H9 (cell line): ENCODE data around the gene PRR36. TPM values are rescaled to one million over a fixed set of nuclear protein-coding genes. Genes with fewer than 3 reads are reported as not detected.
A peak's percentile ranks its signal among the peaks of the same experiment; 100 is the strongest.

Source experiments
- DNase-seq: peaks from one replicate; pipeline ENCODE4 v3.0.0-alpha.2; 2017
- H2AFZ ChIP-seq: one replicate; pipeline ENCODE4 v1.6.1; 2013; ENCODE audit warnings: mild to moderate bottlenecking, low read length, control low read depth, moderate library complexity
- H2AK5ac ChIP-seq: 2 replicates; pipeline ENCODE4 v1.6.1; 2013; ENCODE audit warnings: low read length, control low read depth, mixed read lengths; ENCODE audit not compliant: insufficient read length
- H2BK120ac ChIP-seq: one replicate; pipeline ENCODE4 v1.6.1; 2013; ENCODE audit warnings: low read depth, mild to moderate bottlenecking, low read length, control low read depth, inconsistent platforms; ENCODE audit not compliant: poor library complexity, severe bottlenecking
- H2BK12ac ChIP-seq: 2 replicates; pipeline ENCODE4 v1.6.1; 2013; ENCODE audit warnings: low read length, control low read depth, mixed read lengths, low read depth; ENCODE audit not compliant: insufficient read length
- H2BK15ac ChIP-seq: 2 replicates; pipeline ENCODE4 v1.6.1; 2013; ENCODE audit warnings: low read depth, low read length, control low read depth
- H2BK20ac ChIP-seq: one replicate; pipeline ENCODE4 v1.6.1; 2013; ENCODE audit warnings: low read depth, mild to moderate bottlenecking, low read length, control low read depth, inconsistent platforms; ENCODE audit not compliant: poor library complexity, severe bottlenecking
- H2BK5ac ChIP-seq: 2 replicates; pipeline ENCODE4 v1.6.1; 2013; ENCODE audit warnings: low read length, control low read depth, mixed read lengths; ENCODE audit not compliant: insufficient read length
- H3K14ac ChIP-seq: 2 replicates; pipeline ENCODE4 v1.6.1; 2013; ENCODE audit warnings: low read length, control low read depth; ENCODE audit not compliant: insufficient read depth
- H3K18ac ChIP-seq: 2 replicates; pipeline ENCODE4 v1.6.1; 2013; ENCODE audit warnings: low read depth, mild to moderate bottlenecking, mixed read lengths, low read length, control low read depth; ENCODE audit not compliant: insufficient read length
- H3K23ac ChIP-seq: 2 replicates; pipeline ENCODE4 v1.6.1; 2013; ENCODE audit warnings: low read length, control low read depth, mixed read lengths, low read depth; ENCODE audit not compliant: insufficient read length
- H3K23me2 ChIP-seq: 2 replicates; pipeline ENCODE4 v1.6.1; 2013; ENCODE audit warnings: low read depth, mild to moderate bottlenecking, mixed read lengths, low read length, control low read depth; ENCODE audit not compliant: insufficient read length, poor library complexity, severe bottlenecking
- H3K27ac ChIP-seq: 2 replicates; pipeline ENCODE4 v1.5.1; 2013; ENCODE audit warnings: low read length, control low read depth, mixed read lengths, low read depth; ENCODE audit not compliant: insufficient read length
- H3K27me3 ChIP-seq: 2 replicates; pipeline ENCODE4 v1.6.1; 2013; ENCODE audit warnings: low read length, control low read depth, inconsistent platforms; ENCODE audit not compliant: insufficient read depth
- H3K4ac ChIP-seq: 2 replicates; pipeline ENCODE4 v1.6.1; 2013; ENCODE audit warnings: low read depth, mild to moderate bottlenecking, control low read depth, inconsistent platforms, low read length, moderate library complexity
- H3K4me1 ChIP-seq: 2 replicates; pipeline ENCODE4 v1.6.1; 2013; ENCODE audit warnings: low read length, control low read depth, inconsistent platforms; ENCODE audit not compliant: insufficient read depth
- H3K4me2 ChIP-seq: 2 replicates; pipeline ENCODE4 v1.6.1; 2013; ENCODE audit warnings: low read length, control low read depth, mixed read lengths; ENCODE audit not compliant: insufficient read length, insufficient read depth
- H3K56ac ChIP-seq: 2 replicates; pipeline ENCODE4 v1.6.1; 2013; ENCODE audit warnings: low read depth, mild to moderate bottlenecking, mixed read lengths, low read length, control low read depth; ENCODE audit not compliant: insufficient read length
- H3K79me1 ChIP-seq: 2 replicates; pipeline ENCODE4 v1.6.1; 2013; ENCODE audit warnings: low read depth, mild to moderate bottlenecking, moderate library complexity, low read length, control low read depth, inconsistent platforms; ENCODE audit not compliant: insufficient read depth, poor library complexity, severe bottlenecking
- H3K79me2 ChIP-seq: 2 replicates; pipeline ENCODE4 v1.6.1; 2013; ENCODE audit warnings: low read length, control low read depth, inconsistent platforms; ENCODE audit not compliant: insufficient read depth
- H3K9ac ChIP-seq: 2 replicates; pipeline ENCODE4 v1.6.1; 2013; ENCODE audit warnings: low read length, control low read depth, mixed read lengths; ENCODE audit not compliant: insufficient read length; ENCODE audit errors: extremely low read depth
- H3K9me3 ChIP-seq: one replicate; pipeline ENCODE4 v1.6.1; 2013; ENCODE audit warnings: low read depth, low read length, inconsistent platforms; ENCODE audit not compliant: control insufficient read depth
- H3T11ph ChIP-seq: one replicate; pipeline ENCODE4 v1.6.1; 2013; ENCODE audit warnings: mild to moderate bottlenecking, low read length, control low read depth, inconsistent platforms
- H4K20me1 ChIP-seq: one replicate; pipeline ENCODE4 v1.6.1; 2013; ENCODE audit not compliant: control insufficient read depth, insufficient read length, insufficient read depth
- H4K5ac ChIP-seq: 2 replicates; pipeline ENCODE4 v1.6.1; 2013; ENCODE audit warnings: low read depth, mild to moderate bottlenecking, mixed read lengths, low read length, control low read depth; ENCODE audit not compliant: insufficient read length
- H4K8ac ChIP-seq: replicated peaks from 2 replicates; pipeline ENCODE4 v1.6.1; 2013; ENCODE audit warnings: low read length, control low read depth, mixed read lengths, low read depth; ENCODE audit not compliant: insufficient read length
- H4K91ac ChIP-seq: 2 replicates; pipeline ENCODE4 v1.6.1; 2013; ENCODE audit warnings: low read depth, mild to moderate bottlenecking, moderate library complexity, mixed read lengths, low read length, control low read depth; ENCODE audit not compliant: insufficient read length
- H3K27ac Mint-ChIP-seq, 3 experiments: 2 replicates in 2 of 3; 3 replicates in 1 of 3; pipeline ENCODE4 v1.8.0; 2020 to 2021; ENCODE audit warnings: mixed read lengths in 3 of 3, mild to moderate bottlenecking in 1 of 3, moderate library complexity in 1 of 3
- H3K27me3 Mint-ChIP-seq: 2 replicates; pipeline ENCODE4 v1.8.0; 2021; ENCODE audit warnings: low read depth, mild to moderate bottlenecking, moderate library complexity, mixed read lengths
- H3K36me3 Mint-ChIP-seq, 3 experiments: 2 replicates in 2 of 3; 3 replicates in 1 of 3; pipeline ENCODE4 v1.8.0; 2020 to 2021; ENCODE audit warnings: low read depth in 3 of 3, mixed read lengths in 3 of 3; ENCODE audit not compliant: insufficient read depth in 1 of 3
- H3K4me1 Mint-ChIP-seq, 2 experiments: 2 replicates each; pipeline ENCODE4 v1.8.0; 2020; ENCODE audit warnings: mixed read lengths in 2 of 2
- H3K4me3 Mint-ChIP-seq, 2 experiments: 2 replicates in 1 of 2; 3 replicates in 1 of 2; pipeline ENCODE4 v1.8.0; 2020 to 2021; ENCODE audit warnings: mild to moderate bottlenecking in 2 of 2, mixed read lengths in 2 of 2, moderate library complexity in 1 of 2
- H3K9me3 Mint-ChIP-seq, 2 experiments: 2 replicates in 1 of 2; 3 replicates in 1 of 2; pipeline ENCODE4 v1.8.0; 2020; ENCODE audit warnings: mild to moderate bottlenecking in 2 of 2, mixed read lengths in 2 of 2, moderate library complexity in 1 of 2
- CTCF ChIP-seq: fragments of 200-600 bp; sonication (generic); conservative IDR thresholded peaks from 3 replicates; pipeline ENCODE4 v1.8.0; 2021; ENCODE audit warnings: antibody characterized with exemption, mild to moderate bottlenecking
- WGBS: extraction: QIAGEN DNeasy Blood & Tissue Kit; methylation state at CpG from one replicate; pipeline ENCODE4 v1.1.7; 2013; ENCODE audit warnings: missing lambda C conversion rate, low lambda C conversion rate, mixed read lengths; ENCODE audit not compliant: insufficient read length; ENCODE audit errors: extremely low coverage; 5-methylcytosine and 5-hydroxymethylcytosine counted together
- total RNA-seq: library from RNA; stranded (reverse); gene quantifications from 2 replicates; pipeline ENCODE4 v1.2.1, GENCODE V29; 2021

Gene PRR36
- total RNA-seq, 1 experiment from 2014 or later, result 20.4 TPM

- Mint-ChIP-seq H3K4me3 (peak overlapping the region in 1 of 2 experiments; percentile 84; a peak in 4 of 5 replicates), H3K36me3 (peaks cover 7 to 12% (median 9%) of the 10 kb centered on the region in 3 experiments; a peak in 5 of 7 replicates), H3K27me3 (peaks cover 53% of the 10 kb centered on the region), H3K4me1 (peaks cover 20 to 27% of the 10 kb centered on the region in 2 experiments), H3K27ac (no peak overlapping the region), H3K9me3 (no peaks in the 10 kb centered on the region; a peak in 1 of 5 replicates)
- H3K56ac ChIP-seq, result no peak overlapping the region
- no peak overlapping the region for H3K18ac ChIP-seq
- no peak overlapping the region for H2AFZ ChIP-seq
- H3K79me2 ChIP-seq, result no peaks in the 10 kb centered on the region
- H4K91ac ChIP-seq, result no peak overlapping the region
- no peaks in the 10 kb centered on the region for H3K4me1 ChIP-seq
- no peak for DNase-seq
- peaks cover 16% of the 10 kb centered on the region; the same call in 1 of the 2 replicates for H3K27me3 ChIP-seq
- H4K20me1 ChIP-seq, result no peaks in the 10 kb centered on the region
- H3K9me3 ChIP-seq, result no peaks in the 10 kb centered on the region
- H3K27ac ChIP-seq, result no peak overlapping the region
- H3K79me1 ChIP-seq, result no peaks in the 10 kb centered on the region
- H3K4ac ChIP-seq, result no peak overlapping the region
- no peak overlapping the region for H4K8ac ChIP-seq
- no peak overlapping the region for H2BK20ac ChIP-seq
- H3T11ph ChIP-seq, result no peak overlapping the region
- peaks cover 17% of the 10 kb centered on the region for H3K23me2 ChIP-seq
- no peak overlapping the region for H2BK5ac ChIP-seq
- H3K4me2 ChIP-seq, result peak overlapping the region; percentile 74
- no peak overlapping the region for H3K9ac ChIP-seq
- no peak for TF ChIP-seq CTCF
- H2BK120ac ChIP-seq, result no peak overlapping the region
- H4K5ac ChIP-seq, result no peak overlapping the region
- no peak overlapping the region for H2AK5ac ChIP-seq
- no peak overlapping the region for H3K23ac ChIP-seq
- H3K14ac ChIP-seq, result no peak overlapping the region
- no CpG with 5 or more reads among the region's 42 CpGs for WGBS
- no peak overlapping the region for H2BK15ac ChIP-seq
- H2BK12ac ChIP-seq, result no peak overlapping the region
These were observed 44.6 kb upstream of the PRR36 start for GRCh38 chr19:7918615-7919421.
